Suprapubic skin (tissue), 4 donors: Measurements from ENCODE around the gene MIB2. TPM values are rescaled to one million over a fixed set of nuclear protein-coding genes. Genes with fewer than 3 reads are reported as not detected.

Experiments used
- DNase-seq, 2 donors: peaks; one replicate each; pipeline ENCODE4 v3.0.0-alpha.2; 2019; ENCODE audit warnings: low spot score in 2 of 2
- H3K27ac ChIP-seq: fragments of 200-600 bp; sonication (generic); one replicate; pipeline ENCODE4 v1.5.1; 2019
- H3K27me3 ChIP-seq: fragments of 200-600 bp; sonication (generic); one replicate; pipeline ENCODE4 v1.5.1; 2019
- H3K36me3 ChIP-seq: fragments of 200-600 bp; sonication (generic); one replicate; pipeline ENCODE4 v1.5.1; 2019
- H3K4me1 ChIP-seq: fragments of 200-600 bp; sonication (generic); one replicate; pipeline ENCODE4 v1.5.1; 2019
- H3K4me3 ChIP-seq: fragments of 200-600 bp; sonication (generic); one replicate; pipeline ENCODE4 v1.5.1; 2019; ENCODE audit warnings: mild to moderate bottlenecking
- H3K9me3 ChIP-seq: fragments of 200-600 bp; sonication (generic); one replicate; pipeline ENCODE4 v1.5.1; 2019
- EP300 ChIP-seq: sonication (generic); formaldehyde crosslinking; IDR thresholded peaks from one replicate; pipeline ENCODE4 v1.6.1; 2017; ENCODE audit warnings: antibody characterized with exemption
- POLR2A ChIP-seq, 2 donors: fragments of 450-650 bp; IDR thresholded peaks; one replicate each; pipeline ENCODE4 v1.6.1; 2017; ENCODE audit warnings: antibody characterized with exemption in 2 of 2, mild to moderate bottlenecking in 2 of 2, moderate library complexity in 2 of 2
- POLR2AphosphoS5 ChIP-seq, 3 donors: sonication (generic); formaldehyde crosslinking; IDR thresholded peaks; one replicate each; pipeline ENCODE4 v1.6.1; 2017; ENCODE audit warnings: antibody characterized with exemption in 3 of 3
- WGBS: methylation state at CpG from one replicate; pipeline ENCODE4 v1.1.5; 2018; 5-methylcytosine and 5-hydroxymethylcytosine counted together
- total RNA-seq, 4 donors: library from RNA; depleted of rRNA; stranded (reverse); fragments of >200 nt; gene quantifications; one replicate each; pipeline ENCODE4 v1.1.0, GENCODE V29; 2016
- TF ChIP-seq, protein P1 (sequence below), 2 donors: fragments of 200-600 bp in 1 of 2; fragments of 450-650 bp in 1 of 2; sonication (generic) in 1 of 2; IDR thresholded peaks; one replicate each; pipeline ENCODE4 v1.5.1; 2016 to 2019; ENCODE audit warnings: antibody characterized with exemption in 2 of 2, mild to moderate bottlenecking in 1 of 2, moderate library complexity in 1 of 2

Gene MIB2
- total RNA-seq, 4 donors from 2014 or later, result 131 to 212 (median 154) TPM

DNA sequence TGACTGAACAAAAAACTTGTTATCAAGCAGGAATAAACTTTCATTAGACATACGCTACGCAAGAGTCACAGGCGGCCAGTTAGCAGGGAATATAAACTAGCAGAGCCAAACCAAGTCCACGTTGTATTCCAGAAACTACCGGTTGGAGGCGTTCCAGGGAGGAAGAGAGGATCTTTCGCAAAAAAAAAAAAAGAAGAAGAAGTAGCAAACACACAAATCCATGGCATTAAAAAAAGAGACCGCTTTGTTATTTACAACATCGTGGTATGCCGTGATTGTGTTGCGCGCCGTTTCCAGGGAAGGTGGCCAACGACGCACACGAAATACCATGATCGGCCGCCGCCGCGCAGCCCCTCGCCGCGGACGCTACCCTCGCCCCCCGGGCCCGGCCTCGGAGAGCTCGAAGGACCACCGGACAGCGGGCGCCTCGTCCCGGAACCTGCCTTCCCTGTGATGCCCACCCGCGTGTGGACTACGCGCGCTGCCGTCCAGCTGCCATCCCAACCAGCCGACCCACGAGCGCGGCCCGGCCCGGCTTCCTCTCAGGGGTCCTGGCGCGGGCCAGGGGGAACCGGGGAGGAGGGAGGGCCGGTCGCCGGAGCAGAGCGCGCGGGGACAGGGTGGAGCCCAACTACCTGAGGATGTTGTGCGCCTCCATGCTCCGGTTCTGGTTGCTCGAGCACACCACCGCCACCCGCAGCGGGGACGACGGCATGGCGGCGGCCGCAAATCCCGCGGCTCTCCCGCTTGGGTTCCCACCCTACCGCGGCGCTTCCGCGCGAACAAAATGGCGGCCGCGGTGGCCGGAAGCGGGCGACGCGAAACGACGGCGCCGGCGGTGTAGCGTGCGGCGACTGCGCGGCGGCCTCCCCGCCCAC, 41.2 kb upstream of the MIB2 start:
- peak overlapping the region; percentile 70 for H3K4me3 ChIP-seq
- H3K27me3 ChIP-seq, result no peaks in the 10 kb centered on the region
- WGBS, result under 1% methylated on average over 41 of the region's 96 CpGs
- peak overlapping the region; percentile 98 for H3K27ac ChIP-seq
- peak in 2 of 3 donors; percentile 48 to 74 for TF ChIP-seq POLR2AphosphoS5 (IDR thresholded peaks at IDR 0.05)
- TF ChIP-seq POLR2A (IDR thresholded peaks at IDR 0.05), result no peak
- TF ChIP-seq, protein P1, sequence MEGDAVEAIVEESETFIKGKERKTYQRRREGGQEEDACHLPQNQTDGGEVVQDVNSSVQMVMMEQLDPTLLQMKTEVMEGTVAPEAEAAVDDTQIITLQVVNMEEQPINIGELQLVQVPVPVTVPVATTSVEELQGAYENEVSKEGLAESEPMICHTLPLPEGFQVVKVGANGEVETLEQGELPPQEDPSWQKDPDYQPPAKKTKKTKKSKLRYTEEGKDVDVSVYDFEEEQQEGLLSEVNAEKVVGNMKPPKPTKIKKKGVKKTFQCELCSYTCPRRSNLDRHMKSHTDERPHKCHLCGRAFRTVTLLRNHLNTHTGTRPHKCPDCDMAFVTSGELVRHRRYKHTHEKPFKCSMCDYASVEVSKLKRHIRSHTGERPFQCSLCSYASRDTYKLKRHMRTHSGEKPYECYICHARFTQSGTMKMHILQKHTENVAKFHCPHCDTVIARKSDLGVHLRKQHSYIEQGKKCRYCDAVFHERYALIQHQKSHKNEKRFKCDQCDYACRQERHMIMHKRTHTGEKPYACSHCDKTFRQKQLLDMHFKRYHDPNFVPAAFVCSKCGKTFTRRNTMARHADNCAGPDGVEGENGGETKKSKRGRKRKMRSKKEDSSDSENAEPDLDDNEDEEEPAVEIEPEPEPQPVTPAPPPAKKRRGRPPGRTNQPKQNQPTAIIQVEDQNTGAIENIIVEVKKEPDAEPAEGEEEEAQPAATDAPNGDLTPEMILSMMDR (IDR thresholded peaks at IDR 0.05), result no peak
- TF ChIP-seq EP300, result no peak
- H3K4me1 ChIP-seq, result peaks cover 52% of the 10 kb centered on the region
- no peak for DNase-seq
- no peaks in the 10 kb centered on the region for H3K9me3 ChIP-seq
- H3K36me3 ChIP-seq, result no peaks in the 10 kb centered on the region

DNA sequence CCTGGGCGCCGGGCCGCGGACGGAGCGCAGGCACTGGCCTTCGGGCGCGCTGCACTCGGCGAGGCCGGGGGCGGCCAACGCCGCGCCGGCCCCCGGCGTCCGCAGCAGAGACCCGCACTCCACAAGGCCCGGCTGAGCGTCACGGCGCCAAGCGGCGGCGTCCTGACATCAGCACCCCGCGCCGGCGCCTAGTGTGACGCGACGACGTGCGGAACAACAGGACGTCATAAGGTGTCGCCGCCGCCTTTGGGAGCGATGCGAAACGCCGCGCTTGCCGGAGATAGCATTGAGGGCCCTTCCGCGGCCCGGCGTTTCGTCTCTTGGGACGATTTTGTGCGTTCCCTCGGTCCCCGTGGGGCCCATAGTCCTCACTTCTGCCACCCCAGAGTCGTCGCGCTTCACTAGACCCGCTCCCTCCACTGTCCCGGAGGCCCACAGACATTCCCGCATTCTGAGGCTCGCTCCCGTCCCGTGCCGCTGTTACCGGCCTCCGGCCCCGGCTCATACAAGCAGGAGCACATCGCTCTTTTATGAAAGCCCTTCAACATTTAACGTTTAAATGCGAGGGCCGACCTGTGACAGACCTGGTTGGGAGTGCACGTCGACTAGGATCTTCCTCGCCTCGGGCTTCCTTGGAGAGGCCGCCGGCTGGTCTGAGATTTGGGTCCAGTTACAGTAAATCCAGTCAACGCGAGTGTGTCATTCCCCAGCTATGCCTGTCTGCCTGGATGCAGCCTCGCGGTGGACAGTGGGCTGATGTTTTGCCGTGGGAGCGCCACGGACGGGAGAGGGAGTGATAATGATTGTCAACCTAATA, 40.4 kb upstream of the MIB2 start, which contains the start of gene SSU72:
Gene SSU72, minus strand, starts transcription at position 143 of the 817 bp plus-strand sequence. CDS start 306 bp downstream, outside the sequence.
- Histone ChIP-seq H3K36me3 (no peaks in the 10 kb centered on the region), H3K27ac (peak within 1 kb of the TSS; percentile 98), H3K27me3 (no peaks in the 10 kb centered on the region), H3K4me3 (peak within 1 kb of the TSS; percentile 70), H3K9me3 (no peaks in the 10 kb centered on the region), H3K4me1 (peaks cover 43% of the 10 kb centered on the region)
- peak; percentile 96 to 99 for DNase-seq
- TF ChIP-seq POLR2AphosphoS5 (IDR thresholded peaks at IDR 0.05), result peak; percentile 97 to 98 (median 98)
- TF ChIP-seq POLR2A (IDR thresholded peaks at IDR 0.05), result peak in 1 of 2 donors; percentile 90
- TF ChIP-seq, protein P1 (IDR thresholded peaks at IDR 0.05), result peak in 1 of 2 donors; percentile 6
- TF ChIP-seq EP300, result no peak
- under 1% methylated on average over 13 of the region's 87 CpGs for WGBS

DNA sequence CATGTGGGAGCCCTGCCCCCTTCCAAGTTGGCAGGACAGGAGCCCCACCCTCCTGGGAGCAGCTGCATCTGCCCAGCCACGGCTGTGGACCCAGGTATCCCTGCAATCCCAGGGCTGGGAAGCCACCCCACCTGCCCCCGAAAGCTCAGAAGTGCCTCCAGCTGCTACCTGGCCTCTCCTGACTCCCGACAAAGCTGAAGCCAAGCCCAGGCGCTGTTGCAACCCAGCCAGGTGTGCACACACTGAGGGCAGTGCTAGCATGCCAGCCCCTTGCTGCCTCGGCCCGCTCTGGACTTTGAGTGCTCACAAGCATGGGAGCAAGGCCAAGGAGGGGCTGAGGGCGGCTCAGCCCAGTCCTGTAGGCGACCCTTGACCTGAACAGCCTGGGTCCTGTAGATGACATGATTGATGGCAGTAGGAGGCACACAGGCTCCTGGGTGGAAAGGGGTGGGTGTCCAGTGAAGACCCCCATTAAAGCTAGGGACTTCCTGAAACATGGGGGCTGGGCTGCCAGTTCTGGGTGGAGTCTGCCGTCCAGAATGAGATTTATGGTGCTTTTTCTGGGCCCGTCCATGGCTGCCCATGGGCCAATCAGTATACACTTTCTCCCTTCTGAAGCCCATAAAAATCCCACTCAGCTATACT, 37.8 kb upstream of the MIB2 start:
- no peak for DNase-seq
- 48% methylated on average over 4 of the region's 10 CpGs for WGBS
- Histone ChIP-seq H3K4me1 (peaks cover 23% of the 10 kb centered on the region), H3K4me3 (no peak overlapping the region), H3K27ac (no peak overlapping the region), H3K27me3 (peaks cover 4% of the 10 kb centered on the region), H3K9me3 (no peaks in the 10 kb centered on the region), H3K36me3 (no peaks in the 10 kb centered on the region)
- TF ChIP-seq POLR2A (IDR thresholded peaks at IDR 0.05) (no peak), EP300 (no peak), POLR2AphosphoS5 (IDR thresholded peaks at IDR 0.05) (no peak)
- TF ChIP-seq, protein P1 (IDR thresholded peaks at IDR 0.05), result no peak

DNA sequence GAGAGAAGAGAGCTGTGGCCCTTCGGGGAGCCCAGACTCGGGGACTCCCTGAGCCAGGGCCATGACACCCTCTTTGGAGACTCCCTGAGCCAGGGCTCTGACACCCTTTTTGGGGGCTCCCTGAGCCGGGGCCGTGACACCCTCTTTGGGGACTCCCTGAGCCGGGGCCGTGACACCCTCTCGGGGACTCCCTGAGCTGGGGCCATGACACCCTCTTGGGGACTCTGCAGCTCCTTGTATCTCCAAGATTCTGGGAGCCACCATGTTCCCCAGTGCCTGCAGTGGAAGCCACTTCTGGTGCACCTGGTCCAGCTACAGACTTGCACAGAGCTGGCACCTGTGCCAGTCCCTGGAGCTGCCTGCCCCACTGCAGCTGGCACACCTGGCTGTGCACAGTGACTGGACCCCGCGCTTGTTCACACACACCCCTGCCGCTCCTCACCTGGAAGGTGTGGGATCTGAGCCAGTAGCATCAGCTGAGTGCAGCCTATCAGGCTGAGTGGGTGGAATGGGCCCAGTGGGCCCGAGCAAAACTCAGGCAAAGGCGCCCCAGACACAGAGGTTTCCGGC, 36.8 kb upstream of the MIB2 start:
- Histone ChIP-seq H3K9me3 (no peaks in the 10 kb centered on the region), H3K4me1 (peaks cover 14% of the 10 kb centered on the region), H3K4me3 (no peak overlapping the region), H3K36me3 (no peaks in the 10 kb centered on the region), H3K27ac (no peak overlapping the region), H3K27me3 (peaks cover 4% of the 10 kb centered on the region)
- DNase-seq, result no peak
- WGBS, result 91% methylated on average over 10 of the region's 13 CpGs
- no peak for TF ChIP-seq POLR2A (IDR thresholded peaks at IDR 0.05)
- no peak for TF ChIP-seq POLR2AphosphoS5 (IDR thresholded peaks at IDR 0.05)
- TF ChIP-seq EP300, result no peak
- TF ChIP-seq, protein P1 (IDR thresholded peaks at IDR 0.05), result no peak
